ENCODE results near the gene RNF187.

RNF187 gene

GRCh38 chr1:228517655-228518054, 30.5 kb downstream of the RNF187 start:
- H3K36me3 Mint-ChIP-seq = no peaks in the 10 kb centered on the region
- H3K4me3 Mint-ChIP-seq = no peak overlapping the region
- ATAC-seq (ENCODE audit: low read depth) (no peak), DNase-seq (ENCODE audit: low spot score in 2 of 2) (no peak)
- no peak overlapping the region for H3K27ac Mint-ChIP-seq
- peaks cover 7% of the 10 kb centered on the region for H3K27me3 Mint-ChIP-seq
- H3K9me3 Mint-ChIP-seq = no peaks in the 10 kb centered on the region
- H3K4me1 Mint-ChIP-seq = no peaks in the 10 kb centered on the region

GRCh38 chr1:228527596-228527995, 40.4 kb downstream of the RNF187 start:
- Mint-ChIP-seq H3K27me3 (peaks cover 16% of the 10 kb centered on the region), H3K4me3 (no peak overlapping the region), H3K27ac (no peak overlapping the region), H3K36me3 (no peaks in the 10 kb centered on the region), H3K4me1 (no peaks in the 10 kb centered on the region), H3K9me3 (peaks cover 3% of the 10 kb centered on the region)
- DNase-seq (ENCODE audit: low spot score in 2 of 2) (no peak), ATAC-seq (ENCODE audit: low read depth) (peak; percentile 49)

- ATAC-seq (ENCODE audit: low read depth) (no peak), DNase-seq (ENCODE audit: low spot score in 2 of 2) (no peak)
- peaks cover under 1% of the 10 kb centered on the region for H3K9me3 Mint-ChIP-seq
- no peaks in the 10 kb centered on the region for H3K4me1 Mint-ChIP-seq
- H3K4me3 Mint-ChIP-seq = no peak overlapping the region
- H3K36me3 Mint-ChIP-seq = no peaks in the 10 kb centered on the region
- H3K27me3 Mint-ChIP-seq = peaks cover 16% of the 10 kb centered on the region
- no peak overlapping the region for H3K27ac Mint-ChIP-seq
These were observed 41.4 kb downstream of the RNF187 start for GRCh38 chr1:228528612-228529011.

DNA sequence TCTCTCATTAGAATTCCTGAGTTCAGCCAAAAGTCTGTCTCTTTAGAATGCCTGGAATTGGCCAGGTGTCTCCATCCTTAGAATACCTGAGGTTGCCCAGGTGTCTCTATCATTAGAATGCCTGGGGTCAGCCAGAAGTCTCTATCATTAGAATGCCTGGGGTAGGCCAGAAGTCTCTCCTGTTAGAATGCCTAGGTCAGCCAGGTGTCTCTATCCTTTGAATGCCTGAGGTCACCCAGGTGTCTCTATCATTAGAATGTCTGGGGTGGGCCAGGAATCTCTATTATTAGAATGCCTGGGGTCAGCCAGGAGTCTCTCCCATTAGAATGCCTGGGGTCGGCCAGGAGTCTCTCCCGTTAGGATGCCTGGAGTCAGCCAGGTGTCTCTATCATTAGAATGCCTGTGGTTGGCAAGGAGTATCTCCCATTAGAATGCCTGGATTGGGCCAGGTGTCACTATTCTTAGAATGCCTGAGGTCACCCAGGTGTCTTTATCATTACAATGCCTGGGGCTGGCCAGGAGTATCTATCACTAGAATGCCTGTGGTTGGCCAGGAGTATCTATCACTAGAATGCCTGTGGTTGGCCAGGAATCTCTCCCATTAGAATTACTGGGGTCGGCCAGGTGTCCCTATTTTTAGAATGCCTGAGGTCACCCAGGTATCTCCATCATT, 43.0 kb downstream of the RNF187 start:
- Mint-ChIP-seq H3K4me1 (no peaks in the 10 kb centered on the region), H3K4me3 (no peak overlapping the region), H3K27me3 (peaks cover 16% of the 10 kb centered on the region), H3K9me3 (no peaks in the 10 kb centered on the region), H3K36me3 (no peaks in the 10 kb centered on the region), H3K27ac (no peak overlapping the region)
- DNase-seq (ENCODE audit: low spot score in 2 of 2) = no peak
- ATAC-seq (ENCODE audit: low read depth) = no peak

DNA sequence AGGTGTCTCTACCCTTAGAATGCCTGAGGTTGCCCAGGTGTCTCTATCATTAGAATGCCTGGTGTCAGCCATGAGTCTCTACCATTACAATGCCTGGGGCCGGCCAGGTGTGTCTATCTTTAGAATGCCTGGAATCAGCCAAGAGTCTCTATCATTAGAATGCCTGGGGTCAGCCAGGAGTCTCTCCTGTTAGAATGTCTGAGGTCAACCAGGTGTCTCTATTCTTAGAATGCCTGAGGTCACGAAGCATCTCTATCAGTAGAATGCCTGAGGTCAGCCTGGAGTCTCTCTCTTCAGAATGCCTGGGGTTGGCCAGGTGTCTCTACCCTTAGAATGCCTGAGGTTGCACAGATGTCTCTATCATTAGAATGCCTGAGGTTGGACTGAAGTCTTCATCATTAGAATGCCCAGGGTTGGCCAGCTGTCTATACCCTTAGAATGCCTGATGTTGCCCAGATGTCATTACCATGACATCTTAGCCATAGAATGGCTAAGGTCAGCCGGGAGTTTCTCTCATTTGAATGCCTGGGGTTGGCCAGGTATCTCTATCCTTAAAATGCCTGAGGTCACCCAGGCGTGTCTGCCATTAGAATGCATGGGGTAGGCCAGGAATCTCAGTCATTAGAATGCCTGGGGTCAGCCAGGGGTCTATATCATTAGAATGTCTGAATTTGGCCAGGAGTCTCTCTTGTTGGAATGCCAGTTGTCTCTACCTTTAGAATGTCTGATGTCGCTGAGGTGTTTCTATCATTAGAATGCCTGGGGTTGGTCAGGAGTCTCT, 44.0 kb downstream of the RNF187 start:
- no peaks in the 10 kb centered on the region for H3K36me3 Mint-ChIP-seq
- H3K27me3 Mint-ChIP-seq = peaks cover 15% of the 10 kb centered on the region
- H3K27ac Mint-ChIP-seq = no peak overlapping the region
- DNase-seq (ENCODE audit: low spot score in 2 of 2) (no peak), ATAC-seq (ENCODE audit: low read depth) (no peak)
- no peaks in the 10 kb centered on the region for H3K4me1 Mint-ChIP-seq
- no peaks in the 10 kb centered on the region for H3K9me3 Mint-ChIP-seq
- H3K4me3 Mint-ChIP-seq = no peak overlapping the region

DNA sequence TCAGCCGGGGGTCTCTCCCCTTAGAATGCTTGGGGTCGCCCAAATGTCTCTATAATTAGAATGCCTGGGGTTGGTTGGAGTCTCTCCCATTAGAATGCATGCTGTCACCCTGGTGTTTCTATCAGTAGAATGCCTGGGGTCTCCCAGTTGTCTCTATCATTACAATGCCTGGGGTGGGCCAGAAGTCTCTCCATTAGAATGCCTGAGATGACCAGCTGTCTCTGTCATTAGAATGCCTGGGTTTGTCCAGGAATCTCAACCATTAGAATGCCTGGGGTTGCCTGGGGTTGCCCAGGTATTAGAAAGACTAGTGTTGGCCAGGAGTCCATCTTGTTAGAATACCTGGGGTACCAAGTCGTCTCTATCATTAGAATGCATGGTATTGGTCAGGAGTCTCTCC, 51.6 kb downstream of the RNF187 start:
- H3K9me3 Mint-ChIP-seq = no peaks in the 10 kb centered on the region
- DNase-seq (ENCODE audit: low spot score in 2 of 2) (no peak), ATAC-seq (ENCODE audit: low read depth) (no peak)
- no peak overlapping the region for H3K27ac Mint-ChIP-seq
- H3K4me3 Mint-ChIP-seq = no peak overlapping the region
- no peaks in the 10 kb centered on the region for H3K4me1 Mint-ChIP-seq
- H3K36me3 Mint-ChIP-seq = no peaks in the 10 kb centered on the region
- H3K27me3 Mint-ChIP-seq = peaks cover 4% of the 10 kb centered on the region

- Mint-ChIP-seq H3K4me3 (no peak overlapping the region), H3K4me1 (no peaks in the 10 kb centered on the region), H3K36me3 (no peaks in the 10 kb centered on the region), H3K9me3 (no peaks in the 10 kb centered on the region), H3K27me3 (peaks cover 8% of the 10 kb centered on the region), H3K27ac (no peak overlapping the region)
- no peak for DNase-seq (ENCODE audit: low spot score in 2 of 2)
- ATAC-seq (ENCODE audit: low read depth) = no peak
These were observed 53.2 kb downstream of the RNF187 start for GRCh38 chr1:228540161-228540917.

DNA sequence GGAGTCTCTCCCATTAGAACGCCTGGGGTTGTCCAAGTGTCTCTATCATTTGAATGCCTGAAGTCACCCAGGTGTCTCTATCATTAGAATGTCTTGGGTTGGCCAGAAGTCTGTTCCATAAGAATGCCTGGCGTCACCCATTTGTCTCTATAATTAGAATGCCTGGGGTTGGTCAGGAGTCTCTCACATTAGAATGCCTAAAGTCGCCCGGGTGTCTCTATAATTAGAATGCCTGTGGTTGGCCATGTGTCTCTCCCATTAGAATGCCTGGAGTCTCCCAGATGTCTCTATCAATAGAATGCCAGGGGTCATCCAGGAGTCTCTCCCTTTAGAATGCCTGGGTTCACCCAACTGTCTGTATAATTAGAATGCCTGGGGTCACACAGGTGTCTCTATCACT, 54.5 kb downstream of the RNF187 start:
- Mint-ChIP-seq H3K4me3 (no peak overlapping the region), H3K27me3 (peaks cover 7% of the 10 kb centered on the region), H3K27ac (no peak overlapping the region), H3K36me3 (no peaks in the 10 kb centered on the region), H3K4me1 (no peaks in the 10 kb centered on the region), H3K9me3 (no peaks in the 10 kb centered on the region)
- no peak for DNase-seq (ENCODE audit: low spot score in 2 of 2)
- ATAC-seq (ENCODE audit: low read depth) = no peak

DNA sequence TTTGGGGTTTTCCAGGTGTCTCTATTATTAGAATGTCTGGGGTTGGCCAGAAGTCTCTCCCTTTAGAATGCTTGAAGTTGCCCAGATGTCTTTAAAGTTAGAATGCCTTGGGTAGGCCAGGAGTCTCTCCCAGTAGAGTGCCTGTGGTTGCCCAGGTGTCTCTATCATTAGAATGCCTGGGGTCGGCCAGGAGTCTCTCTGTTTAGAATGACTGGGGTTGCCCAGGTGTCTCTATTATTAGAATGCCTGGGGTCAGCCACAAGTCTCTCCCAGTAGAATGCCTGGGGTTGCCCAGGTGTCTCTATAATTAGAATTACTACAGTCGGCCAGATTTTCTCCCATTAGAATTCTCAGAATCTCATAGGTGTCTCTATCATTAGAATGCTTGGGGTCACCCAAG, 55.2 kb downstream of the RNF187 start:
- no peak for ATAC-seq (ENCODE audit: low read depth)
- no peaks in the 10 kb centered on the region for H3K36me3 Mint-ChIP-seq
- no peaks in the 10 kb centered on the region for H3K9me3 Mint-ChIP-seq
- no peaks in the 10 kb centered on the region for H3K4me1 Mint-ChIP-seq
- DNase-seq (ENCODE audit: low spot score in 2 of 2) = no peak
- peaks cover 7% of the 10 kb centered on the region for H3K27me3 Mint-ChIP-seq
- no peak overlapping the region for H3K4me3 Mint-ChIP-seq
- H3K27ac Mint-ChIP-seq = no peak overlapping the region

DNA sequence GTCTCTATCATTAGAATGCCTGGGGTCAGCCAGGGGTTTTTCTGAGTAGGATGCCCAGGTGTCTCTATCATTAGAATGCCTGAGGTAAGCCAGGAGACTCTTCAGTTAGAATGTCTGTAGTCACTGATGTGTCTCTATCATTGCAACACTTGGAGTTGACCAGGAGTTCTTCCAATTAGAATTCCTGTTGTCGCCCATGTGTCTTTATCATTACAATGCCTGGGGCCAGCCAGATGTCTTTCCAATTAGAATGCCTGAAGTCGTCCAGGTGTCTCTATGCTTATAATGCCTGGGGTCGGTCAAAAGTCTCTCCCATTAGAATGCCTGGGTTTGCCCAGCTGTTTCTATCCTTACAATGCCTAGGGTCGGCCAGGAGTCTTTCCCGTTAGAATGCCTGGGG, 55.8 kb downstream of the RNF187 start:
- no peak for ATAC-seq (ENCODE audit: low read depth)
- peaks cover 7% of the 10 kb centered on the region for H3K27me3 Mint-ChIP-seq

DNA sequence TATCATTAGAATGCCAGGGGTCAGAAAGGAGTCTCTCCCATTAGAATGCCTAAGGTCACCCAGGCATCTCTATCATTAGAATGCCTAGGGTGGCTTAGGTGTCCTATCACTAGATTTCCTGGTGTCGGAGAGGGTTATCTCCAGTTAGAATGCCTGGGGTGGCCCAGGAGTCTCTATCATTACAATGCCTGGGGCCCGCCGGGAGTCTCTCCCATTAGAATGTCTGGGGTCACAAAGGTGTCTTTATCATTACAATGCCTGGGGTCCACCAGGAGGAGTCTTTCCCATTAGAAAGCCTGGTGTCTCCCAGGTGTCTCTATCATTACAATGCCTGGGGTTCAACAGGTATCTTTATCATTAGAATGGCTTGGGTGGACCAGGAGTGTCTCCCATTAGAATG, 56.2 kb downstream of the RNF187 start:
- no peaks in the 10 kb centered on the region for H3K36me3 Mint-ChIP-seq
- no peaks in the 10 kb centered on the region for H3K4me1 Mint-ChIP-seq
- H3K27me3 Mint-ChIP-seq = peaks cover 6% of the 10 kb centered on the region
- ATAC-seq (ENCODE audit: low read depth) (no peak), DNase-seq (ENCODE audit: low spot score in 2 of 2) (no peak)
- no peak overlapping the region for H3K4me3 Mint-ChIP-seq
- no peaks in the 10 kb centered on the region for H3K9me3 Mint-ChIP-seq
- no peak overlapping the region for H3K27ac Mint-ChIP-seq

More for the DNA sequence above, 55.8 kb downstream of the RNF187 start:
- no peak for DNase-seq (ENCODE audit: low spot score in 2 of 2)
- H3K27ac Mint-ChIP-seq = no peak overlapping the region
- H3K4me3 Mint-ChIP-seq = no peak overlapping the region
- H3K36me3 Mint-ChIP-seq = no peaks in the 10 kb centered on the region
- H3K4me1 Mint-ChIP-seq = no peaks in the 10 kb centered on the region
- H3K9me3 Mint-ChIP-seq = no peaks in the 10 kb centered on the region

DNA sequence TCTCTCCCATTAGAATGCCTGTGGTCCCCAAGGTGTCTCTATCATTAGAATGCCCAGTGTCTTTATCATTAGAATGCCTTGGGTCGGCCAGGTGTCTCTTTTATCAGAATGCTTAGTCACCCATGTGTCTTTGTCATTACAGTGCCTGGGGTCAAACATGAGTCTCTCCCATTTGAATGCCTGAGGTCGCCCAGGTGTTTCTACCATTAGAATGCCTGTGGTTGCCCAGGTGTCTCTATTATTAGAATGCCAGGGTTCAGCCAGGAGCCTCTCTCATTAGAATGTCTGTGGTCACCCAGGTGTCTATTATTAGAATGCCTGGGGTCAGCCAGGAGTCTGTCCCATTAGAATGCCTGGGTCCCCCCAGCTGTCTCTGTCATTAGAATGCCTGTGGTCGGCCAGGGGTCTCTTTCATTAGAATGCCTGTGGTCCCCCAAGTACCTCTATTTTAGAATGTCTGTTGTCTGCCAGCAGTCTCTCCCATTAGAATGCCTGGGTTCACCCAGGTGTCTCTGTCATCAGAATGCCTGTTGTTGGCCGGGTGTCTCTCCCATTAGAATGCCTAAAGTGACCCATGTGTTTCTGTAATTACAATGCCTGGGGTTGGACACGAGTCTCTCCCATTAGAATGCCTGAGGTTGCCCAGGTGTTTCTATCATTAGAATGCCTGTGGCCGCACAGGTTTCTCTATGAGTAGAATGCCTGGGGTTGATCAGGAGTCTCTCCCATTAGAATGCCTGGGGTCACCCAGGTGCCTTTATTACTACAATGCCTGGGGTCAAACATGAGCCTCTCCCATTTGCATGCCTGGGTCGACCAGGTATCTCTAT, 57.1 kb downstream of the RNF187 start:
- ATAC-seq (ENCODE audit: low read depth) = no peak
- no peak overlapping the region for H3K27ac Mint-ChIP-seq
- H3K36me3 Mint-ChIP-seq = no peaks in the 10 kb centered on the region
- no peaks in the 10 kb centered on the region for H3K9me3 Mint-ChIP-seq
- DNase-seq (ENCODE audit: low spot score in 2 of 2) = no peak
- H3K4me3 Mint-ChIP-seq = no peak overlapping the region
- H3K4me1 Mint-ChIP-seq = no peaks in the 10 kb centered on the region
- H3K27me3 Mint-ChIP-seq = peaks cover 4% of the 10 kb centered on the region

- ATAC-seq (ENCODE audit: low read depth) (no peak), DNase-seq (ENCODE audit: low spot score in 2 of 2) (no peak)
- H3K27ac Mint-ChIP-seq = no peak overlapping the region
- H3K36me3 Mint-ChIP-seq = no peaks in the 10 kb centered on the region
- no peaks in the 10 kb centered on the region for H3K4me1 Mint-ChIP-seq
- no peak overlapping the region for H3K4me3 Mint-ChIP-seq
- peaks cover 4% of the 10 kb centered on the region for H3K27me3 Mint-ChIP-seq
- no peaks in the 10 kb centered on the region for H3K9me3 Mint-ChIP-seq
These were observed 57.9 kb downstream of the RNF187 start for GRCh38 chr1:228544921-228545591.

All from memory B cell (primary cell).